T-helper 1 cell (primary cell): ENCODE data around the gene PARD6A.

Experiments
- DNase-seq, 5 donors: peaks; one replicate each; pipeline ENCODE4 v3.0.0-alpha.2; 2012 to 2020

PARD6A gene

DNA sequence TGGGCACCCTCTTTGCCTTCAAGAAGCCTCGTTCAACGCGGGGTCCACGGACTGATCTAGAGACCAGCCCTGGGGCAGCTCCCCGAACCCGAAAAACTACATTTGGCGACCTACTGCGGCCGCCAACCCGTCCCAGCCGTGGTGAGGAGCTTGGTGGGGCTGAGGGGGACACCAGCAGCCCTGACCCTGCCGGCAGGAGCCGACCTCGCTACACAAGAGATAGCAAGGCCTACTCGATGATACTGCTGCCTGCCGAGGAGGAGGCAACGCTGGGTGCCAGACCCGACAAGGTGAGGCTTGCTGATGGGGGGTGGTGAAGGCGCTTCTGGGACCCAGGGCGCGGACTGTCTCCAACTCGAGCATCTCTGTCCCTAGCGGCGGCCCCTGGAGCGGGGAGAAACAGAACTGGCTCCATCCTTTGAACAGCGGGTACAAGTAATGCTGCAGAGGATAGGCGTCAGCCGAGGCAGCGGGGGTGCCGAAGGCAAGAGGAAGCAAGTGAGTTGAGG lies 6.3 kb upstream of the PARD6A start:
- DNase-seq = no peak

DNA sequence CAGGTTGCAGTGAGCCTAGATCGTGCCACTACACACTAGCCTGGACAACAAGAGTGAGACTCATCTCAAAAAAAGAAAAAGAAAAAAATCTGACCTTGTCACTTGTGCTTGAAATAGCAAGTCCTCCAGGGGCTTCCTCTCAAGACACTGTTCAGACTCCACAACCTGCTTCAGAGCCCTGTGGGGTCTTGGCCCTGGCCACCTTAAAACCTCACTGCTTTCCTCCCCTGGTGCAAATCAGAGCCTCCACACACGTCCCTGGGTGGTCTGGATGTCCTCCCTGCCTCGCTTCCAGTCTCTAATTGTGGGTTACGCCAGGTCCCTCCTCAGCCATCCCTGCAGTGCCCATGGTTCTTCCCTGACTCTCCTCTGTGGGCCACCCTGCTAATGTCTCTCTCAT lies 5.4 kb upstream of the PARD6A start:
- no peak for DNase-seq

- no peak for DNase-seq
Observed at GRCh38 chr16:67656344-67657016, 4.3 kb upstream of the PARD6A start.

GRCh38 chr16:67657017-67657608 lies 3.6 kb upstream of the PARD6A start:
- DNase-seq = no peak

- DNase-seq = no peak
Observed at GRCh38 chr16:67657751-67658518, 2.8 kb upstream of the PARD6A start.

DNA sequence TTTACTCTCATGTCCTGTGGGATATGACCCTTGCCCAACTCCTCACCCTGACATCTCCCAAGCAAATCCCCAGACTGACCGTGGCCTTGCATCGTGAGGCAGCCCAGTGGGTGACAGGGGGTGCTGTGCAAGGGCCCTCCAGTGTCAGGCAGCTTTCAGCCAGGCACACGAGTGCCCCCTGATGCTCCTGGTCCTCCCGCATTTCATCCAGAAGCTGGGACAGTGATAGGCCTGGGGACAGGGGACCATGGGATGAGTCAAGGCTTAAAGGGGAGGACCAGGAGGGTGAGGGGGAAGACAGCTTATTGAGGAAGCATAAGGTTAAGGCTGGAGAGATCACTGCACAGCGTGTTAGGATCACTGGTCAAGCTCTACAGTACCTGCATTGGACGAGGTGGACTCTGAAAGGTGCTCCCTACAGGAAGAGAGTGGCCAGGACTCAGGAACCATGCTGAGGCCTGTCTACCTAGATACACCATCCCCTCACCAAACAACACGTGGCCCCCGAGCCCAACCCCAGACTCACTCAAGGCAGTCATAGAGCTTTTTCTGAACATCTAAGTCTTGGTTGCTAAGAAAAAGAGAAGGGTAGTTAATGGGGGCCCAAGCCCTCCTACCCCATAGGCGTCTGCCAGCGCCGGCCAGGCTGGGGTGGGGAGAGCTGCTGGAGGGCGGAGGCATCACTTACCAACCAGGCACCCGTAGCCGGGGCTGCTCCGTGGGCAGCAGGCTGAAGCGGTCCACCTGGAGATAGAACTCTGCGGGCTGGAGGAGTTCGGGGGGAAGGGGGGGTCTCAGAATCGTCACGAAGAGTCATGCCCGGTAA lies 1.7 kb upstream of the PARD6A start:
- no peak for DNase-seq

DNA sequence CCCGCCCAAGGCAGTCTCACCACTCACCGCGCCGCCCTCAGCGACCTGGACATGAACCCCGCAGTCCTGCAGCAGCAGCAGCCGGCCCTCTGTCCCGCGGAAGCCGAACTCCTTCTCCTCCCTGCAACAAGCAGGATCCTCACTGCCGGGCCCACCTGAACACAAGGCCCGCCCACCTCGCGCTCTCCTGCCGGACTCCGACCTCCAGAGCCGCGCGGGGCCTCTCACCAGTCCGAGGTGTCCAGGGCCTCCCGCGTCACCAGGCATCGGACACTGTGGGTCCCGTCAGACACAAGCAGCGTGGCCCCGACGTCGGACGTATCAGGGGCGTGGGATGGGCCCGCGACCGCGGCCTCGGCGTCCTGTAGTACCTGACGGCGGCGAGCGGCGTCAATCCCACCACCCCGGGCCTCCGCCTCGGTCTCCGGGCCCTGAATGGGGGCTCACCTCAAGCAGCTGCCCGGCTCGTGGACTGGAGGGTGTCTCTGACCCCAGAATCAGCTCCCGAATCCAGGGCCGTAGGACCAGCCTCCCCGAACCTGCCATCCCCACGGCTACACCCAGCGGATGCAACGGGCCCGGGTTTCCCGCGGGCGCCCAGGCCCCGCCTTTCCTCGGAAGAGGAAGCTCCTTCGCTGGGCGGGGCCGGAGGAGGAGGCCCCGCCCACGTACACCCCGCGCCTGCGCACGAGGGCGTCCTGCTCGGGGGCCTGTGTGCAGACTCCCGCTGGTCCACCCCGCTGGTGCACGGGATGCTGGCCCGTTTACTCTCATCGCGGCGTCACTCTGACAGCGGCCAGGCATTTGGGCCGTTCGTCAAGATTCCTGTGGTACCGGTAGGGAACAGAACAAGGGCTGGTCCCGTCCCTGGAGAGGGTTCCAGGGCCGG lies 841 bp upstream of the PARD6A start, which contains the start of gene ACD:
Gene ACD (minus strand): TSS at position 586 of the 889 bp plus-strand sequence. CDS start 40 bp downstream, at position 546.
- DNase-seq = peak; percentile 85 to 96 (median 89)

DNA sequence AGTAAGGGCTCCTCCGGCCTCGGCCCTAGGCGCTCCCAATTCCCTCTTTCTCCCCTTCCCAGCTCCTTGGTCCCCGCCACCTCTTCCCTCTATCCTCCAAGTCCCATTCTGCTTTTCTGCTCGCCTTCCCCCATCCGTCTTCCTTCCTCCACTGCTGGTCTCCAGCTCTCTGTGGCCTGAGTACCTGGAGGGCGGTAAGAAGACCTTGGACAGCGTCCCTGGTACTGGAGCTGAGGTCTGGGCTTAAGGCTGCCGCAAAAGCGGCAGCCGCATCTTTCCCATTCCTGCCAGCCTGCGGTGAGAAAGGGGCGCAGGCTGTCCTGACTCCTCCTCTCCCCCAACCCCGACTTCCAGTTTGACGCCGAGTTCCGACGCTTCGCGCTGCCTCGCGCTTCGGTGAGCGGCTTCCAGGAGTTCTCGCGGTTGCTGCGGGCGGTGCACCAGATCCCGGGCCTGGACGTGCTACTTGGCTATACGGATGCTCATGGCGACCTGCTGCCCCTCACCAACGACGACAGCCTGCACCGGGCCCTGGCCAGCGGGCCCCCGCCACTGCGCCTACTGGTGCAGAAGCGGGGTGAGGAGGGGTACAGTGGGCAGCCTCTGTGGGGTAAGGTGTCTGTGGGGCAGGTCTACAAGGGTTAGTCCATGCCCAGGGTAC lies 471 bp downstream of the PARD6A start:
- DNase-seq = peak in 1 of 5 donors; percentile 35

- DNase-seq = no peak
Observed at GRCh38 chr16:67661886-67662652, 1.3 kb downstream of the PARD6A start.

DNA sequence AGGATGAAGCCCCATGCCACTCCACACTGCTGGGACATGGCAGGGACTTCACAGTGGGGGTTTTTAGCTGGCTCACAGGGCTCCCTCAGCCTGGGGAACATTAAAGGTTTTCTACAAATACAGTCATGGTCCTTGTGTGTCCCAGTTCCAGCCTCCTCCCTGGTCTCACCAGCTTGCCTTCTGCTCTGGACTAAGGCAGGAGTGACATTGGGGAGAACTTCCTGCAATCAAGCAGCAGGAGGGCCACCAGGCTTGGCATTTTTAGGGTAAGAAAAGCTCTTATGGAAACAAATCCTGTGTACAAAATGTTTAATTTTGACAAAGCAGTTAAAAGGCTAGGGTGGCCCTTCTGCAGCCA lies 1.9 kb downstream of the PARD6A start:
- DNase-seq = no peak

- DNase-seq = no peak
Observed at GRCh38 chr16:67663151-67663876, 2.6 kb downstream of the PARD6A start.

DNA sequence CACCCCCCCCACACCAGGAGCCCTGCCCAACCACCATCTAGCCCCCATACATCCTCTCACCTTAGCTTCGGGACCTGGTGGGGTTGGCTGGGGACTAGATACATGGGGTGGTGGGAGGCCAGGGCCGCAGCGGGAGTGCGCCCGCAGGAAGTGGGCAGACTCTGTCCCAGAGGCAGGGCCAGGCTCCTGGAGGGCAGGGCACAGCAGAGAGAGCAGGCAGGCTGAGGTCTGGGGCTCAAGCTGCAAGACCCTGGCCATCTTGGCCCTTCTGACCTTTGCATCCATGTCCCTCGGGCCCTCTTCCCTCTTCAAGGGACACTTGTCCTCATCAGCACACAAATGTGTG lies 3.1 kb downstream of the PARD6A start:
- DNase-seq = no peak

DNA sequence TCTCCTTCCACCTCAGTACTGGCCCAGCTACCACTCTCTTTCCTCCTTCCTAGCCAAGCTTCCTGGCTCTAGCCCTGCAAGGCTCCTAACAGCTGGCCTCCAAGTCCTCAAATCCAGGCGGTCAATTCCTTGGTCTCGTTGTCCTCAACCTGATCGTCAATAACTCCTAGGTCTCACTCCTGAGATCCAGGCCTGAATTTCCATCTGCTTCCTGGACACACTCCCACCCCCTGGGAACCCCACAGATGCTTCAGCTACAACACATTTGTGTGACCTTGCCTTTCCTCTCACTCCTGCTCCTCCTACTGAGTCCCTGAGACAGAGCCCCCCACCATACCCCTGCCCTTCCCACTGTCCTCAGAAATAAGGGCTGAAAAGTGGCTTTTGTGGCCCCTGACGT lies 3.5 kb downstream of the PARD6A start:
- DNase-seq = no peak

DNA sequence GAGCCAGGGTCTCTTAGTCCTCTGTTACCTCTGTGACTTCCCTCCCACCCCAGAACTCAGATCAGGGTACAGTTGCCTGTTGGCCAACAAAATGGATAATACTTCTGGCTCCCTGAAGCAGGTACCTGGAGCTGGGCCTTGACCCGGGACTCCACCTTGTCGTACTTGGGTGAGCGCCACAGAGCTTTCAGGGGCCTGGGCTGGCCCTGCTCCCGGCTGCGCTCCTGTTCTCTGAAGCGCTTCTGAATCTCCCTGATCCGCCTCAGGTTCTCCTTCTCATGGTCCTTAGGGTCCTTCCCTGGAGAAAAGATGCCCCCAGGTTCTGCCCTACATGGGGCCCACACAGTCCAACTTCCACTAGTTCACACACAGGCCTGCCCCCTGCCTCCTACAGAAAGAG lies 4.1 kb downstream of the PARD6A start:
- no peak for DNase-seq

DNA sequence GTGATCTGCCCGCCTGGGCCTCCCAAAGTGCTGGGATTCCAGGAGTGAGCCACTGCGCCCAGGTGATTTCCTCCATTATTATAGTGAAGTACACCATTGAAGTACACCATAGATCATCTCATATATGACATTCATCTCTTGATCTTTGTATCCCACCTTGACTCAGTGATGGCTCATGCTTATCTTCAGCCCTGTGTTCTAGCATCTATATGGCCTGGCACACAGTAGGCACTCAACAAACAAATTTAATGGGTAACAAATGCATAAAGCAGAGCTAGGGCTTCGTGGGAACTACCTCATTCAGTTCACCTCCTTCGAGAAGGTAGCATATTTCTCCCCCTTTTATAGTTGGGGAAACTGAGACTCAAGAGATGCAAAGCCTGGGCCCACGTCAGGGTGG lies 4.8 kb downstream of the PARD6A start:
- no peak for DNase-seq

DNA sequence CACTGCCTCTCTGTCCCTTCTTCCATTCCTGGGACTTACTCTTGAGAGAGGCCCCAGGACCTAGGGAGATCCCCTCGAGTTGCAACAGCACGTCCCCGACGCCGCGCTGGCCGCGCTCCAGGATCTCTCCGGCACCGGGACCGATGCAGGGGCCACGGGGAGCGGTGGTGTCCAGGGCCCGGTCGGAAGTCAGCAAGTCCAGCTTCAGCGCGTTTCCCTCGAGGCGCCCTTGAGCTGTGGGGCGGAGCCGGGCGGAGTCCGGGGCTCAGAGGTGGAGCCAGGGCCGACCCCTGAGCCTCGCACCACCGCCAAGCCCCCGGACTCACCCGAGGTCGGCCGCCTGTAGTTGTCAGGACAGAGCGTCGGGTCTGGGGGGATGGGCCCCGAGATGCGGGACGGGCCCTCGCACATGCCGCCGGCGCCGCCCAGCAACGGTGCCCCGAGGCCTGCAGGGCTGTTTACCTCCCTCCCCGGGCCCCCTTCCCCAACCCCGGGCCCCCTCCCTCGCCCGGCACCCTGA lies 5.3 kb downstream of the PARD6A start:
- no peak for DNase-seq

GRCh38 chr16:67666559-67667452 lies 6.0 kb downstream of the PARD6A start, which contains the start of the genes C16orf86 and ENKD1:
Gene C16orf86, plus strand, starts transcription at chr16:67666814. Its CDS starts 157 bp downstream, at chr16:67666971.
Gene ENKD1, minus strand, starts transcription at chr16:67666750. Its CDS starts 308 bp downstream, at chr16:67666442.
- peak; percentile 67 to 84 (median 77) for DNase-seq

GRCh38 chr16:67667453-67667816 lies 6.7 kb downstream of the PARD6A start:
- DNase-seq = no peak
